Skeletal muscle tissue (tissue), 4 donors: ENCODE measurements around the gene BICRA. TPM values are rescaled to one million over a fixed set of nuclear protein-coding genes. Genes with fewer than 3 reads are reported as not detected.
A peak's percentile ranks its signal among the peaks of the same experiment; 100 is the strongest.
"Not testable (repeated sequence)": the region's sequence is repeated elsewhere in the genome, so short reads cannot be mapped to it uniquely, and the experiment has no call there.

ENCODE experiments used
- H3K27ac ChIP-seq: one replicate; pipeline ENCODE4 v1.7.0; 2013; ENCODE audit warnings: mild to moderate bottlenecking, low read depth, low read length, inconsistent platforms
- H3K27me3 ChIP-seq, 3 donors: one replicate each; pipeline ENCODE4 v1.7.0; 2013; ENCODE audit warnings: low read length in 3 of 3; ENCODE audit not compliant: control insufficient read depth in 3 of 3, insufficient read depth in 3 of 3
- H3K36me3 ChIP-seq, 3 donors: one replicate each; pipeline ENCODE4 v1.7.0; 2013; ENCODE audit warnings: low read length in 3 of 3; ENCODE audit not compliant: control insufficient read depth in 3 of 3, insufficient read depth in 3 of 3
- H3K4me1 ChIP-seq, 3 donors: one replicate each; pipeline ENCODE4 v1.7.0; 2013; ENCODE audit warnings: low read length in 3 of 3, mild to moderate bottlenecking in 3 of 3; ENCODE audit not compliant: control insufficient read depth in 3 of 3, insufficient read depth in 3 of 3
- H3K4me3 ChIP-seq, 3 donors: one replicate each; pipeline ENCODE4 v1.7.0; 2013; ENCODE audit warnings: low read length in 3 of 3
- H3K9ac ChIP-seq, 3 donors: one replicate each; pipeline ENCODE4 v1.7.0; 2013; ENCODE audit warnings: low read length in 3 of 3, mild to moderate bottlenecking in 3 of 3, moderate library complexity in 2 of 3, low read depth in 1 of 3
- H3K9me3 ChIP-seq, 3 donors: one replicate each; pipeline ENCODE4 v1.7.0; 2013; ENCODE audit warnings: low read length in 3 of 3; ENCODE audit not compliant: control insufficient read depth in 3 of 3
- total RNA-seq: library from RNA; depleted of rRNA; stranded (reverse); fragments of >200 nt; gene quantifications from one replicate; pipeline ENCODE4 v1.2.3, GENCODE V29; 2014
- donor health status: Osteomylitis.

The BICRA gene
- total RNA-seq, 1 donor from 2014 or later: 3.7 TPM

DNA sequence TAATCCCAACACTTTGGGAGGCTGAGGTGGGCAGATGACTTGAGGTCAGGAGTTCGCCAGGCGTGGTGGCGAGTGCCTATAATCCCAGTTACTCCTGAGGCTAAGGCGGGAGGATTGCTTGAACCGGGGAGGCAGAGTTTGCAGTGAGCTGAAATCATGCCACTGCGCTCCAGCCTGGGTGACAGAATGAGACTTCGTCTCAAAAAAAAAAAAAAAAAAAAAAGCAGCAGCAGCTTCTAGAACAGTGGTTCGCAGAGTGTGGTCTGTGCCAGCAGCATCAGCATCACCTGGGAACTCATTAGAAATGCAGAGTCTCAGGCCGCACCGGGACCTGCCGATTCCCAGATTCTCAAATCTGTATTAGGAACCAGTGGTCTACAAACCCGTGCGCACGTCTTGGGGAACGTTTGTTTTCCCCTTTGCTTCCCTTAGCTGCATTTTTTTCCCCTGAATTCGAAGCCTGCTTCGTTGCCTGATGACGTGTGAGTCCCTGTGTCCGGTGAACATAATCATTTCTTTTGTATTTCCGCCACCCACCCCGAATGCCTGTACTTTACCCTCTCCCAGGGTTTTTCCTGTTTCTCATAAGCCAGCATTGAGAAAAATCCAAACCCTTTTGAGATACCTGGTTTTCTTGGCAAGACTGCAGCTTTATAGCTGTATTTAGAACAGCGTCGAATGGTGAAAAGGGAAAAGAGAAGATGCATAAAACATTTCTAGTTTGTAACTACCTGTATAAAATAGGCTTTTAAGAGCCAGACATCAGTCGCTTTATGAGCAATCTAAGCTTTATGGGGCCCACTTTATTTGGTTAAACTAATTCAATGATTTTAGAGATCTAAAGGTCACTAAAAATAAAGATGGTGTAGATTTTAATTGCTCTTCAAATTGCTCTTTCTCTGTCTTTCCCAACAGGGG is 49.8 kb downstream of the BICRA start:
- H3K27ac ChIP-seq: no peak overlapping the region
- no peaks in the 10 kb centered on the region for H3K36me3 ChIP-seq
- H3K9ac ChIP-seq: no peak overlapping the region
- no peaks in the 10 kb centered on the region for H3K27me3 ChIP-seq
- no peaks in the 10 kb centered on the region for H3K9me3 ChIP-seq
- no peak overlapping the region for H3K4me3 ChIP-seq
- peaks cover 26 to 44% (median 41%) of the 10 kb centered on the region in 3 donors for H3K4me1 ChIP-seq

DNA sequence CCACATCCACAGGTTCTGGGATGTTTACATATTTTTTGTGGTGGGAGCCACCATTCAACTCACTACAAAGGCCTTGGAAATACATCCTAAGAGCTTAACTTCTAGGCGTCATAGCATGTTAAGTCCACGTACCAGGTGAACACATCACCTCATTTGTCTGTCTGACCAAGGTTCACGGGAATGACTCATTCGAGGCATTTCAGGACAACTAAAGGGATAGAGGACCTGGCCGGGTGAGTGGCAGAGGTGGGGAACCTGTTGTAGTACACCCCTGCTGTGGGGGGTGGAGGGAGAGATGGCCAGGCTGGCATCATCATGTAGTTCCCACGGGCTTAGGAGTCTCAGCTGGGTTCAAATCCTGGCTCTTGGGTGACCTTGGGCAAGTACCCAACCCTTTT is 51.5 kb downstream of the BICRA start:
- Histone ChIP-seq H3K4me3 (no peak overlapping the region), H3K9me3 (no peaks in the 10 kb centered on the region), H3K27me3 (no peaks in the 10 kb centered on the region), H3K4me1 (peaks cover 37 to 60% (median 54%) of the 10 kb centered on the region in 3 donors), H3K36me3 (no peaks in the 10 kb centered on the region), H3K27ac (peak overlapping the region; percentile 91), H3K9ac (no peak overlapping the region)

DNA sequence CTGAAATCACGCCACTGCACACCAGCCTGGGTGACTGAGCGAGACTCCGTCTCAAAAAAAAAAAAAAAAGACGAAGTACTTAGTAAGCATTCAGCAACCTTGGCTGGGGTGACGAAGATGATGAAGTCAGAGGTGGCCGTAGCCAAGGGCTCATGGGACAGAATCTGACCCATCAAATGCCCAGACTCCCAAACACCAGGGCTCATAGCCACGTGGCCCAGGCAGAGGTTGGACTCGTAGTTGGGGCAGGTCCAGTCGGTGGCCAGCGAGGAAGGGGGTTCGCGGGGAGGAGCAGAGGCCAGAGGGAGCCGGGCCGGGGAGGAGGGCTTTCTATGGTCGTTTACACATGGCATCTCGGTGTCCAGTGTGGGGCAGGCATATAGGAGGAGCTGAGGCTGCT is 52.2 kb downstream of the BICRA start:
- Histone ChIP-seq H3K4me1 (peaks cover 40 to 66% (median 61%) of the 10 kb centered on the region in 3 donors), H3K27ac (peak overlapping the region; percentile 91), H3K9me3 (no peaks in the 10 kb centered on the region), H3K36me3 (peaks cover 0 to 2% (median 0%) of the 10 kb centered on the region in 3 donors), H3K9ac (peak overlapping the region in 1 of 3 donors; percentile 66), H3K4me3 (peak overlapping the region in 1 of 3 donors; percentile 36), H3K27me3 (no peaks in the 10 kb centered on the region)

DNA sequence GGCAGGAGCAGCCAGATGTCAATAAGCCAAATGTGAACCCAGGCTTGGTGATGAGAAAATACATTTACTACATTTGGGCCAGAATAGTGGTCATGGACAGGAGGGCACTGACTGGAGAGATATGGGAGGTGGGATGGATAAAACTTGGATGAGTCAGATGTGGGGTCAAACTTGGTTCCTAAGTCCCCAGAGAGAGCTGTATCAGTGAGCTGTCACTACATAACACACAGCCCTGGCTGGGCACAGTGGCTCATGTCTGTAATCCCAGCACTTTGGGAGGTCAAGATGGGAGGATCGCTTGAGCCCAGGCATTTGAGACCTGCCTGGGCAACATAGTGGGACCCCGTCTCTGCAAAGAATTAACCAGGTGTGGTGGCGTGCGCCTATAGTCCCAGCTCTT is 52.7 kb downstream of the BICRA start:
- Histone ChIP-seq H3K9me3 (no peaks in the 10 kb centered on the region), H3K27me3 (no peaks in the 10 kb centered on the region), H3K4me1 (peaks cover 40 to 66% (median 61%) of the 10 kb centered on the region in 3 donors), H3K9ac (peak overlapping the region; percentile 34 to 71 (median 40)), H3K27ac (peak overlapping the region; percentile 91), H3K36me3 (peaks cover 0 to 2% (median 0%) of the 10 kb centered on the region in 3 donors), H3K4me3 (peak overlapping the region in 2 of 3 donors; percentile 0 to 36)

DNA sequence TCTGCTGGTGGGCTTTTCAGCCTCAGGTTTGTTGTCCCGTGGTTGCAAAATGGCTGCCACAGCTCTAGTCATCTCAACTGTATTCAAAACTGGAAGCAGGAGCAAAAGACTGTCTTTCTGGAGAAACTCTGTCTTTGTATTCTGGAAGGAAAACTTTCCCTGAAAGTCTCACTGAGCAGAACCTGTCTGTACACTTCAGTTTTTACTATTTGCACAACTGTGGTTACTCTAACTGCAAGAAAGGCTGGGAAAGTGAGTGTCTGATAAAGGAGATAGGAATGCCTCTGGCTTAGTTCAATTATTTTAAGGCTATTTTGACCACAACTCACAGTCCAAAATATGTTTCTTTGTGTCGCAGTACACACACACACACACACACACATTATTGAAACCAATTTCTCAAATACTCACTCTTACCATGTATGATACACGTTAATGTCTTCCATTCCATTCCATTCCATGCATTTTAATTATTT is 54.5 kb downstream of the BICRA start:
- peak overlapping the region; percentile 62 to 74 (median 63) for H3K9ac ChIP-seq
- H3K27ac ChIP-seq: peak overlapping the region; percentile 91
- H3K36me3 ChIP-seq: peaks cover 0 to 2% (median 0%) of the 10 kb centered on the region in 3 donors
- peak overlapping the region; percentile 8 to 50 (median 10) for H3K4me3 ChIP-seq
- H3K9me3 ChIP-seq: no peaks in the 10 kb centered on the region
- no peaks in the 10 kb centered on the region for H3K27me3 ChIP-seq
- H3K4me1 ChIP-seq: peaks cover 47 to 73% (median 68%) of the 10 kb centered on the region in 3 donors

DNA sequence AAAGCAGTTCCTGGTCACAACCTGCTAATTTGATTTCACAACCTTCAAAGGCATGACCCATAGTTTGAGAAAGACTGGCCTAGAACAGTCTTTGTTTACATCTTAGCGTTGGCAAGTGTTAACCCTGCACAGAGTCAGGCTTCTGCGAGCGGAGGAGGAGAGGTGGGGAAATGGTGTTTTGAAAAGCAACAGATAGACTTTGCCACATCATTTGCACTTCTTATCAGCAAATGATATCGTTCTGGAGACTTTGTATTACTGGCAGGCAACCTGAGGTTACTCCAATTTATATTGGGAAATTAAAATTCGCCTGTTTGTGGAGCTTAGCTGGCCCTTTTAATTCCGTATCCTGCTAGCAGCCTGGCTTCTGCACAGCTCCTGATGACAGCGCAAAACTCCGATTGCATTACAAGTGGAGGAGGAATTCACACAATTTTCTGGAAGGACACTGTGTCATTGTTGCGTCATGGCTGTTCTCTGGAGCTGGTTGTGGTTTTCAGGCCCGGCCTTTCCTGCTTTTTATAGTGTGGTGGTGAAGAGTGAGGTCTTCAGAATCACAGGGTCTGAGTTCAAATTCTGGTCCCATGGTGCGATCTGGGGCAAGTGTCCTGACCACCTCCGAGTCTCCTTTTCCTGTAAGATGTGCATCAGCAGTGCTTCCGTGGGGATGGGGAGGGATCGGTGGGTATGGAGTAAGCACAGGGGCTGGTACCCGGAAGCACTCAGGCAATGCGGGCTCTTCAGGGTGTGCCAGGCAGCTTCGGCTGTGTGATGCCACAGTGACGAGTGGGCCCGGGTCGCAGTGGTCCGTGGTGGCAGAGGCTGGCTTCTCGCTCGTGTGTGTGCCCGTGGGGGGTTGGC is 55.2 kb downstream of the BICRA start:
- Histone ChIP-seq H3K4me3 (peak overlapping the region; percentile 48 to 63 (median 52)), H3K27me3 (no peaks in the 10 kb centered on the region), H3K36me3 (peaks cover 0 to 2% (median 0%) of the 10 kb centered on the region in 3 donors), H3K4me1 (peaks cover 47 to 73% (median 66%) of the 10 kb centered on the region in 3 donors), H3K27ac (peak overlapping the region; percentile 91), H3K9ac (peak overlapping the region; percentile 62 to 74 (median 63)), H3K9me3 (no peaks in the 10 kb centered on the region)

DNA sequence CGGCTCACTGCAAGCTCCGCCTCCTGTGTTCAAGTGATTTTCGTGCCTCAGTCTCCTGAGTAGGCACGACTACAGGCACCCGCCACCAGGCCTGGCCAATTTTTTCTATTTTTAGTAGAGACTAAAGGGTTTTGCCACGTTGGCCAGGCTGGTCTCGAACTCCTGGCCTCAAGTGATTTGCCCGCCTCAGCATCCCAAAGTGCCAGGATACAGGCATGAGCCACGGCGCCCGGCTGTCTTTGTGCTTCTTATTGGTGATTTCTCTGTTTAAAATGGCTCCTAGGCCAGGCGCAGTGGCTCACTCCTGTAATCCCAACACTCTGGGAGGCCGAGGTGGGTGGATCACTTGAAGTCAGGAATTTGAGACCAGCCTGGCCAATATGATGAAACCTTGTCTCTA is 59.6 kb downstream of the BICRA start:
- Histone ChIP-seq H3K9ac (peak overlapping the region in 1 of 3 donors; percentile 16), H3K36me3 (peaks cover 15 to 18% (median 16%) of the 10 kb centered on the region in 3 donors), H3K4me1 (peaks cover 22 to 37% (median 37%) of the 10 kb centered on the region in 3 donors)
- H3K27ac ChIP-seq, H3K4me3 ChIP-seq, H3K27me3 ChIP-seq, H3K9me3 ChIP-seq: not testable (repeated sequence)

DNA sequence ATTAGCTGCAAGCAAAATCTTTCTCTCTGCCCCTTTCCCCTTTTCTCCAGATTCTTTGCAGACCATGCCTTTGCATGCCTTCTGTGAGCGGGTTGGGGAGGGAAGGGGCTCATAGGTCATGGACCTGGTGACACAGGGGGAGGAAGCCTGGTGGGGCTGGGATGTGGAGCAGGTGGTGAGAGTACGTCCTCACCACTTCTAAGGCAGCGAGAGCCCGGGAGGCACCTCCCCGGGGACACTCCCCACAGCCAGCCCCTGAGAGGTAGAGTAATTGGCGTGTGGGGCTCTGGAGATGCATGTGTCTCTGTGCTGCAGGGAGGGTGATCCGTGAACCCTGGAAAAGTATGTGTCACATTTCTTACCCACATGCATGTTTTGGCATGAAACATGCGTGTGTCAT is 61.8 kb downstream of the BICRA start:
- Histone ChIP-seq H3K27me3 (no peaks in the 10 kb centered on the region), H3K36me3 (peaks cover 29 to 33% (median 33%) of the 10 kb centered on the region in 3 donors), H3K4me1 (peaks cover 7 to 23% (median 16%) of the 10 kb centered on the region in 3 donors), H3K4me3 (no peak overlapping the region), H3K9me3 (no peaks in the 10 kb centered on the region), H3K27ac (no peak overlapping the region), H3K9ac (no peak overlapping the region)

DNA sequence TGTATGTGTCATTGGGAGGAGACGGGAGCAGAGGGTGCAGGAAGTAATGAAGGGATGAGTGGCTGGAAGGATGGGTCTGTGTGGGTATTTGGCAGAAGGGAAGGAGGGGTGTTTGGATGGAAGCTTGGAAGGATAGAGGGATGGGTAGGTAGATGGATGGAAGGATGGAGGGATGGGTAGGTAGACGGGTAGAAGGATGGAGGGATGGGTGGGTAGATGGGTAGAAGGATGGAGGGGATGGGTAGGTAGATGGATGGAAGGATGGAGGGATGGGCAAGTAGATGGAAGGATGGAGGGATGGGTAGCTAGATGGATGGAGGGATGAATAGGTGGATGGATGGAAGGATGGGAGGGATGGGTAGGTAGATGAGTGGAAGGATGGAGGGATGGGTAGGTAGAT is 62.6 kb downstream of the BICRA start:
- H3K36me3 ChIP-seq: peaks cover 28 to 33% (median 33%) of the 10 kb centered on the region in 3 donors
- H3K4me1 ChIP-seq: peaks cover 7 to 20% (median 12%) of the 10 kb centered on the region in 3 donors
- H3K4me3 ChIP-seq: no peak overlapping the region
- H3K9ac ChIP-seq: no peak overlapping the region
- H3K27me3 ChIP-seq: no peaks in the 10 kb centered on the region
- no peak overlapping the region for H3K27ac ChIP-seq
- no peaks in the 10 kb centered on the region for H3K9me3 ChIP-seq
